Measurements from ENCODE around the gene CFAP141. TPM values are rescaled to one million over a fixed set of nuclear protein-coding genes. Genes with fewer than 3 reads are reported as not detected.

Gene CFAP141
- total and polyA plus RNA-seq, 2 of the 4 experiments (the other 2 are of a cell fraction), result not detected

DNA sequence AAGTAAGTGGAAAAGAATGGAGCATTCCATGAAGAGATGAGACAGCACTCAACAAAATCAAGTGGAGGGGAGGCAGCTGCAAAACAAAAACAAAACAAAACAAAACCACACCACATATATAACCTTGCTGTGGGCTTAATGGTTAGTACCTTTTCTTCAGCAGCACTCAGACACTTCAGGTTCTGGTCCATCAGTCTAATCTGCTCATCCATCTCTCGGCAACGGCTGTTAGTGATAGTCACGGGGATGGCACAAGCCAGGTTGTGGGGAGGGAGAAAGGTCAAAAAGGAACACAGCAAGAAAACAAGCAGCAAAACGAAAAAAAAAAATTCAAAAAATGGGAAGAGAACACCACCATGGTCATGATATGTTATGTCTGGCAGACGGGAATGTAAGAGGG, 34.3 kb downstream of the CFAP141 start:
- H2AK9ac ChIP-seq (replicated peaks; ENCODE audit: low read depth, low read length, poor library complexity), result no peak overlapping the region
- H3K27ac ChIP-seq (ENCODE audit: insufficient read depth, low read length), result no peak overlapping the region
- no peaks in the 10 kb centered on the region for H3K9me3 ChIP-seq (ENCODE audit: control insufficient read depth, insufficient read depth, low read length)
- no peak overlapping the region for H3K18ac ChIP-seq (ENCODE audit: low read depth, low read length)
- H3K79me1 ChIP-seq (ENCODE audit: low read depth in 1 of 2, low read length in 2 of 2), result peaks cover 45 to 56% of the 10 kb centered on the region in 2 experiments
- H3K36me3 ChIP-seq (ENCODE audit: control insufficient read depth, insufficient read depth, low read length), result peaks cover 66% of the 10 kb centered on the region
- in situ Hi-C loops (cut with MboI; ENCODE audit: low sequenced_read_pairs), result no loop called here
- dilution Hi-C loops (cut with HindIII; ENCODE audit: low sequenced_read_pairs, unreplicated experiment), result no loop called here
- no peak overlapping the region for H4K8ac ChIP-seq (ENCODE audit: low read depth in 2 of 2, low read length in 2 of 2)
- intact Hi-C loops (cut with micrococcal nuclease), result no loop called here
- 100% methylated on average over 1 of the region's 5 CpGs; no CpG with 5 or more reads in 1 of the 2 experiments for WGBS, 2 experiments (ENCODE audit: extremely low coverage in 2 of 2, insufficient read length in 1 of 2)
- no peak overlapping the region for H3K56ac ChIP-seq (ENCODE audit: extremely low read depth, insufficient read depth, low read length)
- H2BK15ac ChIP-seq (ENCODE audit: low read depth, low read length), result no peak overlapping the region
- DNase-seq, result no peak
- H2BK20ac ChIP-seq (ENCODE audit: low read depth, low read length), result no peak overlapping the region
- no peak overlapping the region for H2BK120ac ChIP-seq (ENCODE audit: low read depth, low read length)
- H3K9ac ChIP-seq (ENCODE audit: low read depth, low read length), result no peak overlapping the region
- ChIA-PET CTCF (no interaction called here), POLR2A (ENCODE audit: unreplicated experiment) (no interaction called here)
- peaks cover 4% of the 10 kb centered on the region for H3K4me1 ChIP-seq (ENCODE audit: control insufficient read depth, insufficient read depth, low read length)
- no peak for TF ChIP-seq MAZ (IDR thresholded peaks at IDR 0.05; ENCODE audit: borderline replicate concordance, low read depth, low read length)
- no peak for TF ChIP-seq RFX5 (IDR thresholded peaks at IDR 0.05; ENCODE audit: low read depth, low read length)
- no peak for TF ChIP-seq ELK1 (IDR thresholded peaks at IDR 0.05; ENCODE audit: borderline replicate concordance, low read depth, low read length)
- TF ChIP-seq FOS (IDR thresholded peaks at IDR 0.05; ENCODE audit: low read depth, low read length), result no peak
- TF ChIP-seq RCOR1 (IDR thresholded peaks at IDR 0.05; ENCODE audit: insufficient replicate concordance, low read length), result no peak
- no peak for TF ChIP-seq MAFK (IDR thresholded peaks at IDR 0.05; ENCODE audit: low read depth, low read length)
- TF ChIP-seq, protein P1, sequence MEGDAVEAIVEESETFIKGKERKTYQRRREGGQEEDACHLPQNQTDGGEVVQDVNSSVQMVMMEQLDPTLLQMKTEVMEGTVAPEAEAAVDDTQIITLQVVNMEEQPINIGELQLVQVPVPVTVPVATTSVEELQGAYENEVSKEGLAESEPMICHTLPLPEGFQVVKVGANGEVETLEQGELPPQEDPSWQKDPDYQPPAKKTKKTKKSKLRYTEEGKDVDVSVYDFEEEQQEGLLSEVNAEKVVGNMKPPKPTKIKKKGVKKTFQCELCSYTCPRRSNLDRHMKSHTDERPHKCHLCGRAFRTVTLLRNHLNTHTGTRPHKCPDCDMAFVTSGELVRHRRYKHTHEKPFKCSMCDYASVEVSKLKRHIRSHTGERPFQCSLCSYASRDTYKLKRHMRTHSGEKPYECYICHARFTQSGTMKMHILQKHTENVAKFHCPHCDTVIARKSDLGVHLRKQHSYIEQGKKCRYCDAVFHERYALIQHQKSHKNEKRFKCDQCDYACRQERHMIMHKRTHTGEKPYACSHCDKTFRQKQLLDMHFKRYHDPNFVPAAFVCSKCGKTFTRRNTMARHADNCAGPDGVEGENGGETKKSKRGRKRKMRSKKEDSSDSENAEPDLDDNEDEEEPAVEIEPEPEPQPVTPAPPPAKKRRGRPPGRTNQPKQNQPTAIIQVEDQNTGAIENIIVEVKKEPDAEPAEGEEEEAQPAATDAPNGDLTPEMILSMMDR (conservative IDR thresholded peaks at IDR 0.05; ENCODE audit: low read depth, low read length), result no peak
- no peak for TF ChIP-seq SMC3 (IDR thresholded peaks at IDR 0.05; ENCODE audit: low read depth, low read length)
- no peak for TF ChIP-seq MXI1 (IDR thresholded peaks at IDR 0.05; ENCODE audit: borderline replicate concordance, low read depth, low read length)
- TF ChIP-seq USF2 (IDR thresholded peaks at IDR 0.05; ENCODE audit: low read depth, low read length), result no peak
- no peak for TF ChIP-seq NFE2L2 (IDR thresholded peaks at IDR 0.05; ENCODE audit: low read depth, low read length)
- no peak for TF ChIP-seq RAD21 (IDR thresholded peaks at IDR 0.05; ENCODE audit: low read length)
- no peak for TF ChIP-seq CEBPB (IDR thresholded peaks at IDR 0.05; ENCODE audit: low read depth, low read length)
- no peak for TF ChIP-seq CHD1 (IDR thresholded peaks at IDR 0.05; ENCODE audit: low read depth, low read length)
- TF ChIP-seq POLR2A (IDR thresholded peaks at IDR 0.05; ENCODE audit: low read depth, low read length), result no peak
- no peak for TF ChIP-seq BHLHE40 (IDR thresholded peaks at IDR 0.05; ENCODE audit: low read depth, low read length)
- H2AFZ ChIP-seq (replicated peaks; ENCODE audit: low read length, poor library complexity), result no peak overlapping the region
- H3K14ac ChIP-seq (replicated peaks; ENCODE audit: low read depth, low read length), result no peak overlapping the region
- H3K23ac ChIP-seq (ENCODE audit: low read depth, low read length), result no peak overlapping the region
- H4K91ac ChIP-seq (ENCODE audit: insufficient read depth, low read depth, low read length), result no peak overlapping the region
- no peak overlapping the region for H3K4me2 ChIP-seq (ENCODE audit: low read depth, low read length)
- no peak overlapping the region for H2AK5ac ChIP-seq (ENCODE audit: low read depth, low read length)
- ATAC-seq (ENCODE audit: low read depth), result no peak
- H4K5ac ChIP-seq (ENCODE audit: low read depth, low read length), result no peak overlapping the region
- H3K27me3 ChIP-seq (ENCODE audit: control insufficient read depth, insufficient read depth, low read length), result no peaks in the 10 kb centered on the region
- no peak overlapping the region for H3K4ac ChIP-seq (ENCODE audit: low read depth, low read length)
- no peak overlapping the region for H3K4me3 ChIP-seq (ENCODE audit: insufficient read depth, low read depth, low read length)
- peaks cover 2% of the 10 kb centered on the region; the same call in 1 of the 2 replicates for H3K9me1 ChIP-seq (ENCODE audit: insufficient read depth, low read length)
- no TSS peak for BruUV-seq (replicated peaks)
- peaks cover 62% of the 10 kb centered on the region for H4K20me1 ChIP-seq (ENCODE audit: insufficient read depth, low read length)
- H2BK5ac ChIP-seq (ENCODE audit: low read depth, low read length, poor library complexity, severe bottlenecking), result no peak overlapping the region
